Fibroblast of skin of scalp (primary cell): ENCODE data around the gene DVL1.

Experiments used
- DNase-seq: peaks from one replicate; pipeline ENCODE4 v3.0.0-alpha.2; 2013

Gene DVL1

DNA sequence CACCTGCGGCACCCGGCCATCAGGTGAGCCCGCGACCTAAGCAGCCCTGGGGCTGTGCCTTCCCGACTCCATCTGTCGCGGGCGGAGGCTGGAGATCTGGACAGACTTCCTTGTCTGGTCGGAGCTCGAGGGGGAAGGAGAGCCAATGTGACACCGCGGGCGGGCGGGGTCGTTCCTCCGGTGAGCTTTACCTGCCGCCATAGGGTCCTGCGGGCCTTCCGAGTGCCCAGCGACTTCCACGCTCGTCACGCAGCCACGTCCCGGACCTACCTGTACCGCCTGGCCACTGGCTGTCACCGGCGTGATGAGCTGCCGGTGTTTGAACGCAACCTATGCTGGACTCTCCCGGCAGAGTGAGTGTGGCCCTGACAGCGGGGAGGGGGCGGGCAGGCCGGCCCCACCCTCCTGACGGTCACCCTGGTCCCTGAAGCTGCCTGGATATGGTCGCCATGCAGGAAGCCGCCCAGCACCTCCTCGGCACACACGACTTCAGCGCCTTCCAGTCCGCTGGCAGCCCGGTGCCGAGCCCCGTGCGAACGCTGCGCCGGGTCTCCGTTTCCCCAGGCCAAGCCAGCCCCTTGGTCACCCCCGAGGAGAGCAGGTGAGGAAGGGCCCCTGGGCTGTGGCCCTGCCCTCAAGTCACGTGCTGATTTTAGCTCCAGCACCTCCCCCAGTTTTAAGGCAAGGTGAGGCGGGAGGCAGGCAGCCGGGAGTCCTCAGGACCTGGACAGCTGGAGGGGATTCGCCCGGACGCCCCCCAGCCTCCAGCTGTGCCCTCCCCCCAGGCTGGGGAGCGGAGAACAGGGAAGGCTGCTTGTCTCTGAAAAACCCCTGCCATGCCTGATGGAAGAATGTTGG lies 39.7 kb downstream of the DVL1 start:
- no peak for DNase-seq

DNA sequence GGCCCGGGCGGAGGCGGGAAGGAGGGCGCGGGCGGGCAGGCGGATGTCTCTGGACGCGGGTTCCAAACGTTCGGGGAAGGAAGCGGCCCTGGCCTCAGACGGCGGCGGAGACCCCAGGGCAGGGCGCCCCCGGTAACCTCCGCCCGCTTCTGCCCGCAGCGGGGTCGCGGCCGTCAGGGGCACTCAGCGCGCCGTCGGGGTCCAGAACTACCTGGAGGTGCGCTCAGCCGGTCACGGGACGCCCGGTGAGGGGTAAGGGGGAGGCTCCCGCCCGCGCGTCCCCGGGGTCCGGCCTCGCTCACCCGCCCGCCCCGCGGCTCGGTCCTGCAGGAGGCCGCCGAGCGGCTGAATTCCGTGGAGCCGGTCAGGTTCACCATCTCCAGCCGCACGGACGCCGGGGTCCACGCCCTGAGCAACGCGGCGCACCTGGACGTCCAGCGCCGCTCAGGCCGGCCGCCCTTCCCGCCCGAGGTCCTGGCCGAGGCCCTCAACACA lies 40.4 kb downstream of the DVL1 start:
- no peak for DNase-seq

DNA sequence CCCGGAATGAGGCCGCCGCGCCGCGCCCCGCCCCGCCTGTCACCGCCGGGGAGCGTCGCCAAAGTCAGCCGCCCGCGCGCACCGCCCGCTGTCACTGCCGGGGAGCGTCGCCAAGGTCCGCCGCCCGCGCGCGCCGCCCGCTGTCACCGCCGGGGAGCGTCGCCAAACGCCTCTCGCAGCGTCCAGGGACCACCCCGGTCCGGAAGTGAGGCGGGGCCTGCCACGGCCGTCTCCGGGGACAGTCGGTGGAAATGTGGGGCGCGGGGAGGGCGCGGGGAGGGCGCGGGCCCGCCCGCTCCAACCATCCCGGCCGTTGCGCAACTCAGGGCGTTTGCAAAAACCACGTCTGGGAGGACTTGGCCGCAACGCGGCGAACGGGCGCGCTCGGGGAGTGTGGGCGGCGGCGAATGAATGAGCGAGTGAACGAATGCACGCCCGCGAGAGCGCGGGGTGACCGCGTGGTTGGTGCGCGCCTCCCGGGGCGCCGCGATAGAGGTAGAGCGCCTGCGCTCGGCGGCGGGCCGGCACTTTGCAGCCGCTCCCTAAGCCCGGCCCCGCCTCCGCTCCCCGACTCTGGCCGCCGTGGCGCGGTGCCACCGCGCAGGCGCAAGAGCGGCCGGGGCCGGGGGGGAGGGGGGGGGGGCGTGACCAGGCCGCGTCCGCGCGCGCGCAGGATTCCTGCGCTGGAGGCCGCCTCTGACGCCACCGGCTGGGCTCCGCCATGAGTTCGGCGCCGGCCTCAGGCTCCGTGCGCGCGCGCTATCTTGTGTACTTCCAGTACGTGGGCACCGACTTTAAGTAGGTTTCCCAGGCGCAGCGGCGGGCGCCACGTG lies 41.1 kb downstream of the DVL1 start, which contains the start of the genes ACAP3 and PUSL1:
TSS of gene ACAP3 (minus strand) at position 8 of the 833 bp plus-strand sequence. CDS start 115 bp downstream, outside the sequence.
TSS of gene PUSL1 (plus strand) at position 675 of the 833 bp plus-strand sequence. CDS start at position 722, 47 bp downstream.
- peak; percentile 94 for DNase-seq

DNA sequence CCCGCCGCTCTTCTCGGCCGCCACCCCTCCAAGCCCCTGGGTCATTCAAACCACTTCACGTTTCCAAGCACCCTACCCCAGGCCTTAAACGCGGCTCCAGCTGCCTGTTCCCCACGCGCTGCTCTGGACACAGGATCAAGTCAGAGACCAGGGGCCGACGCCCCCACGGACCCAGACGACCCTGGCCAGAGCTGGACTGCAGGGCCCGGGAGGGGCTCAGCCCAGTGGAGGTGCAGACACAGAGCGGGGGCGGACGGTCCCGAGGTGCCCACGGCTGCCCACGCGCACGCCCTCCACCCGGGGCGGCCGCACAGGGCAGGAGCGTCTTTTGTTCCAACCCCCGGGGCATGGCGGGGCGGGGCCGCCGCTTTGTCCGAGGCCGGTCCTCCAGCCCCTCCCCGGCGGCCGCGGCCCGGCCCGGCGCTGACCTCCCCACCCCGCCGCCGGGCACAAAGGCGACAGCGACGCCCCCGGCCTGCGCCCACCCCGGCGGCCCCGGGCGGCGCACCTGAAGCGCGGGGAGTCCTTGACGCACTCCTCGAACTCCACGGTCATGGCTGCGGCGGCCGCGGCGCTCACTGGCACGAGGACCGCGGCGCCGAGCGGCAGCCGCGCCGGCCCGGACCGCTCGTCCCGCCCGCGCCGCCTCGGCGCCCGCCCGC lies 41.8 kb downstream of the DVL1 start:
- DNase-seq: no peak

DNA sequence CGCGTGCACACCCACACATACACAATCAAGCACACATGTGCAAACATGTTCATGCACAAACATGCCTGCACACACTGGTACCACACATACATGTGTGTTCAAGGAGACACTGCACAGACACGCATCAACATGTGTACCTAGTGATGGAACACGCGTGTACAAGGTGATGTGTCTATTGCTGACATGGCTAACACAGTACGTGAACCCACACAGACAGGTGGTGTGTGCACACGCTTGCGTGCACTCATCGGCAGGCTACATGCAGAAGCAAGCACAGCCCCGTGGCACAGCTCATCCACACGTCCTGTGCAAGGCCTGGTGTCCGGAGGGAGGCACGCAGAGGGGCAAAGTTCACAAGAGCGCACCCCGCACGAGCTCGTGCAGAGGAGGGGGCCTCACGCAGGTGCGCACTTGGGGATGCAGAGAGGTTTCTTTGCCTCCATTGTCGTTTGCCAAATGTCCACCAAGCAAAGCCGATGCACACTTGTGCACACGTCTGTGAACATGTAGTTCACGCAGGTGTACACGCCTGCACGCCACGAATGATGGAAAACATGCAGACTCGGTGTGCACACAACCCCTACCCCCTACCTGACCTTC lies 42.5 kb downstream of the DVL1 start:
- DNase-seq: no peak

DNA sequence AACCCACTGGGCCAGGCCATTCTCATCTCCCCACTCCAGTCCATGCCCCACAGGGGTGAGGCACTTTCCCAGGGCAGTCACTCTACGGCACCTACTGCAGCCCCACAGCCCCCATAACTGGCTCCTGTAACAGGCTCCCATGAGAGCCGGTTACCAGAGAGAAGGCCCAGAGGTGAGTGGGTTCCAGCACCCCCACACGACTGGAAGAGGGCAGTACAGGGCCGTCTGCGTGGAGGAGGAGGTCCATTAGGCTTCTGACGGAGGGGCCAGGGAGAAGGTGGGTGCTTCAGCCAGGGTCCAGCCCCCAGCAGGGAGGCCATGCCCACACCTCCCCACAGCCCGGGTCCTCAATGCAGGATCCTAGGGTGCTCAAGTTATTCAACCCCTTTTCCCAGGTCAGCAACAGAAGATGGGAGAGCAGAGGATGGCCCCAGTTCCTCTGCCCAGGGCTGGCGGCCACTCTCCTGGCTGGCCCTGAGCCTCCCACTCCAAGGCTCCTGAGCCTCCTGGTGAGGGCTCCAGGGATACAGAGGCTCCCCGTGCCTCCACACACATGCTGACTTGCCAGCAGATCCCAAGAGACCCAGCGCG lies 43.1 kb downstream of the DVL1 start:
- peak; percentile 37 for DNase-seq

DNA sequence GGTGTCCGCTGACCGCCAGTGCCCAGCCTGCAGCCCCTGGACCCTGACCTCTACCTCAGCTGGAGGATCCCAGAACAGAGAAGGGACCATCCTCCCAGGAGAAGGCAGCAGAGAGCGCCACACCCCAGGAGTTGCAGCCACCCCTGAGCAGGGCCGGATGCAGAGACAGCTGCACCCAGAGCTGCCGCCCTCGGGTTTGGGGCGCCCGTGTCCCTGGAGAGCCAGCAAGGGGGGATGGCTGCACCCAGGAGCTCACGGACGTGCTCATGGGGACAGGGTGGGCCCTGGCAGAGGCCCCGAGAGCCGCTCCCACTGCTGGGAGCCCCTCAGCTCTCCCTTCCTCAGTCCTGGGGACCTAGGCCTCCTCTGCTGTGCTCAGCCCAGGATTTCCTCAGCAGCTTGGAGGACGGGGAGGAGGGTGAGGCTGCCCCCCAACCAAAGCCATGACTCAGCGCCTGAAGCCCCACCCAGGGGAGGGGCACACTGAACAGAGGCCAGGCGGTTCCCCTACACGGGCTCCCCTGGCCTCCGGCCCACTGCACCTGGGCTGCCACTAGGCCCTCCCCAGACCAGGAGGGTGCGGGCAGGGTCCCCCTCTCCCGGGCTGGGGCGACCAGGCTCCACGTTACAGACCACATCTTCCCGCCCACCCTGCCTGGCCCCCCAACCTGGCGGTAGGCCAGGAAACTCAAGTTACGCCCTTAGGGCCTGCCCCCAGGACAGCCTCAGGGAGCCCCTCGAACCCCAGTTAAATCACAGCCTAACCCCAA lies 43.7 kb downstream of the DVL1 start:
- DNase-seq: peak; percentile 77

DNA sequence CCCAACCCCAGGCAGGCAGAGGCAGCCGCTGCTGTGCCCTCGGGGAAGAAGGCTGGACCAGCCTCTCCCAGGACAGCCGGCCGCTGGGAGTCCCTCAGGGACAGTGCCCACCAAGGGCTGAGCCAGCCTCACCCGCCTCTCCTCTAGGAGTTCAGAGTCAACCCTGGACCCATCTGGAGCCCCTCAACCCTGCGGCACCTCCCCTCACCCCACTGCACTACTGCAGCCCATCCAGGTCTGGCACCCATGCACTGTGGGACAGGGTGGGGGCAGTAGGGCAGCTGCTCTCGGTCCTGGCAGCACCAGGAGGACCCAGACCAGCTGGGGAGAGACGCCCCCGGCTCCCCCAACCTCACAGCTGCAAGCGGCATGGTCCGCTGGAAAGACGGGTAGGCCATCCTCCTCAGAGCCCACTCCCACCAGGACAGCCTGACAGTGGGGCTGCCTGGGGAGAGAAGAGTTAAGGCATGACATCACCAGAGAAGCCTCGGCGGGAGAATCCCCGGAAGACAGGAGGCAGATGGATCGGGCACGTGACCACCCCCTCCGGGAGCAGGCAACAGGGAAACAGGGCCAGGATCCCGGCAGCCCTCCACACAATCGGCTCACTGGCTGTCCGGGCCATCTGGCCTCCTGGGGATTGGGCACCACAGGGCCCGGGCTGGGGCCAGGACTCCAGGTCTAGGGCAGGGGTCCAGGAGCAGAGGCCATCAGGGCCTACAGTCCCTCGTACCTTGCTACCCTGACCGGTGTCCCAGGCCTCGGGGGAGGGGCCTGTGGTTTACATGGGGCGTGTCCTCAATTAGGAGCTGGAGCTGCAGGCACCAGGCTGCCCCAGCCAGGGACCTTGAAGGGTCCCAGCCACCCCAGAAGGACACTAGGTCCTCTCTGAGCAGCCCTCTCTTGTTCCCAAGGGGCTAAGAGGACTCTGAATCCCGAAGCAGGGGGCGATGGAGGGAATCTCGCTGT lies 44.6 kb downstream of the DVL1 start:
- peak; percentile 87 for DNase-seq

DNA sequence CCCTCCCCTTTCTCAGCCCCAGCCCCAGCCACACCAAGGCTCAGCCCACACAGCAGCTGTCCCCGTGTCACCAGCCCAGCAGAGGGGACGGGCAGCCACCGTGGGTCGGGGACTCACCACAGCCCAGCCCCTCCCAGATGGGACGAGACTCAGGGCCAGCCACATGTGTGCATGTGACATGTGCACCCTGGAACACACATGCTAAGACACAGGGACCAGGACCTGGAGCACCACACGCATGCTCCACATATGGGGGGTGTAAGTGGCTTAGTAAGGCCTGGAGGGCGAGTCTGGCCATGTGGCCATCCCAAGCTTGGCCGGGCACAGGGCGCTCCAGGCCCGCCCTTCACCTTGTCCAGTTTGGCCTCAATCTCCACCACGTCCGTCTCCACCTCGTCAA lies 45.5 kb downstream of the DVL1 start:
- DNase-seq: no peak

DNA sequence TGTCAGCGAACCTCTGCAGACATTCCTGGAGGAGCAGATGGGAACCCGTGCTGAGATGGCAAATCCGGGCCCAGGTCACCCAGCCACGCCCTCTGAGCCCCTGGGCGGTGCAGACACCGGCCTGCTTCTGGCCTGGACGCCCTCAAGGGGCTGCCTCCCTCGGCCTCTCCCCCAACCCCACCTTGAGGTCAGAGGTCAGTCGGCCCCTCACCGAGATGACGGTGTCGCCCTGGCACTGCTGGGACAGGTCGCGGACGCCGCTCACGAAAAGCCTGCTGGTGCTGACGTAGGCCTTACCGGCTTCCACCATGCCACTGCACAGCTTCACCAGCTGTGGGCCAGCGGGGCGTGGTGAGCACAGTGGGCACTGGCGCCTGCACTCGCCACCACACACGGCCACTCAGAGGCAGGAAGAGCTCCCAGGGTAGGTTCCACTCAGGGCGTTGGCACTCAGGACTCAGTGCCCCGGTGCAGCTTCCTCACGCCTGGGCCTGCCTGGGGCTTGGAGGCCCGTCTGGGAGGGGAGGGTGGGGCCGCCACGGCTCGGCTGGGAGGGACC lies 46.2 kb downstream of the DVL1 start:
- no peak for DNase-seq

DNA sequence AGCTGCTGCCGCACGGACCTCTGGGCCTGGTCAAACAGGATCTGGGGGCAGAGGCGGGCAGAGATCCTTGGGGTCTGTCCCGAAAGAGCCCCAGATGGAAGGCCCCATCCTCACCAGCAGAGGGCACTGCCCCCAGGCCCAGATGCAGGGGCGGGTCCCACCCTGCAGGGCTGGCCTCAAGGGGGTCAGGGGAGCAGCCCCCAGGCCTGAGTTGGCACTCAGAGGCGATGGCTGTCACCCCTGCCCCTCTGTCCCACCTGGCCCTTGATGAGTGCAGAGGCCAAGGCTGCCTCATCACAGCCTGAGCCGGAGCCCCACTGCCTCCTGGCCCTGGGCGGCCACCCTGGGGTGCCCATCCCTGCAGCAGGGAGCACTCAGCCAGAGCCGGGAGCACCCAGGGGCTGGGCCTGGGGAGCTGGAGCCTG lies 47.2 kb downstream of the DVL1 start:
- DNase-seq: no peak

DNA sequence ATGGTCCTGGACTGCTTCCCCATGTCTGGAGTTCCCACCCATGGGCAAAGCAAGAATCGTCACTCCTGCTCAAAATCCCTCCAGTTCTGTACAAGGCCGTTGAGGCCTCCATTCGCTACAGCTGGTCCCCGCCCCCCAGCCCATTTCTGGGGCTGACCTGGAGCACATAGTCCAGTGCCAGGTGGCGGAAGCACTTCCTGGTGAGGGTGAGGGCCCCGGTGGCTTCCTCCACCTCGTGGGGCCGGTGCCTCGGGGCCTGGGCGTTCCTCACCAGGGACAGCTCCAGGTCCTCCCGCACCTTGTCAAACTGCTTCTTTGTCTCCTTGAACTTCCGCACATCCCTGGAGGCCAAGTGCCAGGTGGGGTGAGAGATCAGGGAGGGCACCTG lies 48.9 kb downstream of the DVL1 start:
- no peak for DNase-seq

DNA sequence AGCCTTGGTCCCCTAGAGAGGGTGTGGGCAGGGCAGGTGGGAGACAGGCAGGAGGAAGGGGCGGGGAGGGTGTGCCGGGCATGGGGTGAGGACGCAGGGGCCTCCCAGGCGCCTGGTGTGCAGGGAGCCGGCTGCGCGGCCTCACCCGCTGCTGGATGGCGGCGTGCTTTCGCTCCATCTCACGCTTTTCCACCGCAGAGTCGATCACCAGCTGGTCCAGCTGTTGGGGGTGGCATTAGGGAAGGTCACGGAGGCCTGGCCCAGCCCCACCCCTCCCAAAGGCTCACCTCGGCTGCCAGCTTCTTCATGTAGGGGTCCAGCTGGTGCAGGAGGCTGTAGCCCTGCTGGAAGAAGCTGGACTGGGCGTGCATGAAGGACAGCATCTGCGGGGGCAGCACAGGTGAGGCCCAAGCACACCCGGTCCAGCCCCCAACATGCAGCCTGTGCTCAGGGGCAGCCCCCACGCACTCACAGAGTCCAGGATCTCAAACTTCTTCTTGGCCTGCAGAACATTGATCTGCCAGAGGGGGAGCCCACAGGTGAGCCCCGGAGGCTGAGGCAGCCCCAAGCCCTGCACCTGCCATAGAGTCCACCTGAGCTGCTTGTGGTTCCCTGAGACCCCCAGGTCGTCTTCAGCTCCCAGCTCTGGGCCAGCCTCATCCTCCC lies 49.4 kb downstream of the DVL1 start:
- no peak for DNase-seq

DNA sequence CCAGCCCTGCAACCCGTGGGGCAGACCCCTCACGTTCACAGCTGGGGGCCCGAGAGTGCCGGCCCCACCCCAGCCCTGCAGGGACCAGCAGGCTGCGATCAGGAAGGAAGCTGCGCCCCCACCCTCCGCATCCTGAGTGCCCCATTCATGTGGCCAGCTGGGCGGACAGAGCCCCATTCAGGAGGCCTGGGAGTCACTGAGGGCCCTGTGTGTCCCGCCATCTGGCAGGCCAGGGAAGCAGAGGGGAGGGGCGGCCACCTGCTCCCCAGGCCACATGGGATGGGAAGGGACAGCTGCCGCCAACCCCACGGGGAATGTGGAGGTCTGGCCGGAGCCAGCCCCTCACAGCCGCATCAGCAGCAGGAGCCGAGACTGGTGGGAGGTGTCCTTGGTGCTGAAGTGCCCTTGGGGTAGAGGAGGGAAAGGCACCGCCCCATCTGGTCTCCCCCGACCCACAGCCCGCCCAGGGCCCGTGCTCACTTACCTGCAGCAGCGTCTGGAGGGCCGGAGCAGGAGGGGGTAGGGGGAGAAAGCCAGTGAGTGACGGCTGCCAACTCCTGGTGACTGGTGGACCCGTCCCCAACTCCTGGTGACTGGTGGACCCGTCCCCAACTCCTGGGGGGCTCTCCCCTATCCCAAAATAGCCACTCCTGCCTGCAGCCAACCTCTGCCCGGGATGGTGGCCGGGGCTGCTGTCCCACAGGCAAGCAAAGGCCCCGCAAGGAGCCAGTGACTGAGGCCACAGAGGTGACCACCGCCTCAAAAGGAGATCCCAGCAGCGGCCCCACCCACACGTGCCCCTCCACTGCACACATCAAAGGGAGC lies 50.1 kb downstream of the DVL1 start:
- DNase-seq: peak; percentile 27

DNA sequence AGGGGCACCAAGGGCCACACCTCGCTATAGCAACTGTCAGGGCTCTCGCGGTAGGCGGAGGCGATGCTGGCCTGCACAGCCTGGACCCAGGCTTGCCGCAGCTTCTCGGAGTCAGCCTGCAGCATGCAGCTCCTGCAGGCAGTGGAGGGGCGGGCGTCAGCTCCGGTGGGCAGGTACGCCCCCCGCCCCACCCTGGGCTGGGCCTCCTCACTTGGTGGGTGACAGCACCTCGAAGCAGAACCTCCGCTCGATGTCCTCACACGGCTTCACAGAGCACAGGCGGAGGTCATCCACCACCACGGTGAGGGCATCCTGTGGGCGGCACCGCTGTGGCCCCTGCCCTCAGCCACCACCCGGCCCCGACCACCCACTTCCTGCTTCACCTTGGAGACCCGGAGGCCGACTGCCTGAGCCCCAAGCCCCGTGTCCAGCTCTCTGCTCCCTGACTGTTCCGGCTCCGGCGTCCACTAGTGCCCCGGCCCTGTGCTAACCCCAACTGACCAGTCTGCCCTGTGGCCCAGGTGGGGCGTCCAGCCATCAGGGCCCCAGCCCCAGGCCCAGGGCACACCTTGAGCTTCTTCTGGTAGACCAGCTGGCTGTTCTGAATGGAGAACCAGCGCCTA lies 51.3 kb downstream of the DVL1 start:
- no peak for DNase-seq

DNA sequence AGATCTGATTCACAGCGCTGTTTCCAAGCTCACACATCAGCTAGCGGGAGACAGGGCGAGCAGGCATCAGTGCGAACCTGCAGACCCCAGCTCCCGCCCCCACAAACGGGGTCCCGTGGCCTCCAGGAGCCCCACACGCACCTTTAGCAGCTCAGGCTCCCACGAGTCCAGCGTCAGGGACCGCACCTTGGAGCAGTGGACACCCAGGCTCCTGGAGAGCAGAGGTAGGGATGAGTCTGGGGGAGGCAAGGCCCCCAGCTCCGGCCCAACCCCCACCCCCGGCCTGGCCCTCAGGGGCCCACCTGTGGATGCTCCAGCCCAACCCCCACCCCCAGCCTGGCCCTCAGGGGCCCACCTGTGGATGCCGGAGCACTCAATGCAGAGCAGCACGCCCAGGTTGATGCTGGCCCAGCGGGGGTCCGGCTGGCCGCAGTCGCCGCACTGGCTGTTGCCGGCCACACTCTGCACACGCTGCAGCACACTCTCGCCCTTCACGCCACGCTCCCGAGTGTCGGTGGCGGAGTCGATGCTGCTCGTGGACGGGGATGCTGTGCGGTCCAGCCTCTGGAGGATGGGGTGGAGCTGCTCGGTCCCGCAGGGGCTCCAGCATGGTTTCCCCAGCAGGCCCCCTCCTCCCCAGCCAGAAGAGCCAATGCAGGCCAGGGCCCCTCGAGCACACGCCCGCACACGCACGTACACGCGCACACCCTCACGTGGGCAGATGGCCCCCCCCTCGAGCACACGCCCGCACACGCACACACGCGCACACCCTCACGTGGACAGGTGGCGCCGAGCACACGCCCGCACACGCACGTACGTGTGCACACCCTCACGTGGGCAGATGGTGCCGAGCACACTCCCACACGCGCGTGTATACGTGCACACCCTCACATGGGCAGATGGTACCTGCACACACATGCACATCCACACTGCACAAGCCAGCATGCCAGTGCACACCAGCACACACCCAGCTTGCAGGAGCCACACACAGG lies 52.9 kb downstream of the DVL1 start:
- DNase-seq: no peak
